Neural cell (in vitro differentiated cells): Measurements from ENCODE around the gene FYN.

Source experiments
- EP300 ChIP-seq: fragments of 450-650 bp; conservative IDR thresholded peaks from 2 replicates; pipeline ENCODE4 v1.6.1; 2014; ENCODE audit warnings: antibody characterized with exemption, mild to moderate bottlenecking, moderate library complexity; ENCODE audit not compliant: poor library complexity, severe bottlenecking
- EZH2 ChIP-seq: fragments of 200-600, 300-800 bp; shearing (Covaris generic), sonication (generic); IDR thresholded peaks from 2 replicates; pipeline ENCODE4 v1.6.1; 2014; ENCODE audit warnings: antibody characterized with exemption, low read length, borderline replicate concordance, mild to moderate bottlenecking; ENCODE audit not compliant: insufficient read depth, poor library complexity, severe bottlenecking
- RAD21 ChIP-seq: fragments of 450-650 bp; conservative IDR thresholded peaks from 2 replicates; pipeline ENCODE4 v1.6.1; 2014; ENCODE audit warnings: antibody characterized with exemption, mild to moderate bottlenecking, moderate library complexity
- SMC3 ChIP-seq: fragments of 450-650 bp; conservative IDR thresholded peaks from 2 replicates; pipeline ENCODE4 v1.6.1; 2014; ENCODE audit warnings: antibody characterized with exemption, mild to moderate bottlenecking, moderate library complexity; ENCODE audit not compliant: poor library complexity

GRCh38 chr6:111710439-111710838, 162.8 kb downstream of the FYN start:
- no peak for TF ChIP-seq EP300
- TF ChIP-seq SMC3, result no peak
- no peak for TF ChIP-seq EZH2
- no peak for TF ChIP-seq RAD21
